Measurements from ENCODE around the gene TMEM179B. TPM values are rescaled to one million over a fixed set of nuclear protein-coding genes. Genes with fewer than 3 reads are reported as not detected.

Gene TMEM179B
- total and polyA plus RNA-seq, 9 of the 15 experiments (the other 6 are each of a cell fraction or from before 2014, with no cell fraction given), result 27.7 to 105 (median 37.0) TPM

DNA sequence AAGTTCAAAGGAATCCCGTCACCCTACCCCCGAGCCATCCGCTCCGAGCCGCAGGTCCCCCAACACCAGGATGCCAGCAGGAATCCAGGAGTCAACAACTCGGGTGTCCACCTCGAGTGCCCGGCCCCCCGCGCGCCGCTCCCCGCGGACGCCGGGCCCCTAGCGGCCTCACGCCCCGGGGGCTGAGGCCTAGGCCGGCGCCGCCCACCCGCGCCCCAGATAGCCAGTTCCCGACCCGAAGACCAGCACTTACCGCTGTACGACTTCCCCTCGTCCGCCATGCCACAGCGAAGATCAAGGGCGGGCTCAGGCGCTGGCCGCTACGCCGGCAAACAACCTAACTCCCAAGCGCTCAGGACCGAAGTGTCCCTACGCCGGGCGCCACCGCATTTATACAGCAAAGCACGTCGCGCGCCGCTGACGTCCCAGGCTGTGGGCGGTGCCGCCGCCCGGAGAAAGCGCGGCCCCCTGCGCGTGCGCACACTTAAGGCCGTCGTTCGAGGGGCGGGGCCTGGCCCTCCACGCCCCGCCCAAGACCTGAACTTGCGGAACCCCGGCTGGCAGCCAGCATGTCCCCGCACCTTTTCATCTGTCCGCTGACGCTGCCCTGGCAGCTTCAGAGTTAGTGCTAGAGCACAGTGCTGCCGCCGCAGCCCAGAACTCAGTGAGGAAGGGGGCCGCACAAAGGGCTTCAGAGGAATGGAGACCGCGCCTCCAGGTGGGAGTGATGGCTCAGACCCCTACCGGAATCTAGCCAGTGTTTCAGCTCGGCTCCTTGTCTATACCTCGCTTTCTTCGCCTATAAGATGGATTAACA lies 18.1 kb downstream of the TMEM179B start, which contains the start of gene NXF1 (continued):
- TF ChIP-seq FOSL1 (tag; conservative IDR thresholded peaks at IDR 0.05) (0 out of 2 replicates have a peak, but pooled peaks have one; percentile 16), NR4A1 (CRISPR knock-in tag; IDR thresholded peaks at IDR 0.05) (no peak), NR4A1 (tag; IDR thresholded peaks at IDR 0.05) (0 out of 2 replicates have a peak, but pooled peaks have one; percentile 23), ZNF79 (CRISPR knock-in tag; IDR thresholded peaks at IDR 0.05; ENCODE audit: low read depth) (no peak), BCOR (IDR thresholded peaks at IDR 0.05) (no peak), XRCC3 (IDR thresholded peaks at IDR 0.05) (no peak), SRSF1 (IDR thresholded peaks at IDR 0.05; ENCODE audit: low read depth, low read length) (peak; percentile 83; the same call in 1 of the 2 replicates), PHF8 (IDR thresholded peaks at IDR 0.05; ENCODE audit: borderline replicate concordance, low read length) (peak; percentile 100), RCOR1 (IDR thresholded peaks at IDR 0.05; ENCODE audit: borderline replicate concordance in 1 of 2, low read depth in 2 of 2, low read length in 2 of 2) (no peak), NFE2 (IDR thresholded peaks at IDR 0.05; ENCODE audit: low read depth) (no peak), ZNF696 (CRISPR knock-in tag; conservative IDR thresholded peaks at IDR 0.05) (no peak), SIN3B (IDR thresholded peaks at IDR 0.05; ENCODE audit: low read depth) (peak; percentile 84), HNRNPL (IDR thresholded peaks at IDR 0.05; ENCODE audit: low read depth, low read length) (peak; percentile 79; the same call in 1 of the 2 replicates), MAZ (CRISPR knock-in tag; conservative IDR thresholded peaks at IDR 0.05 in 1 of 2, IDR thresholded peaks at IDR 0.05 in 1 of 2) (peak; percentile 89 to 94)
- TF ChIP-seq, protein P1, sequence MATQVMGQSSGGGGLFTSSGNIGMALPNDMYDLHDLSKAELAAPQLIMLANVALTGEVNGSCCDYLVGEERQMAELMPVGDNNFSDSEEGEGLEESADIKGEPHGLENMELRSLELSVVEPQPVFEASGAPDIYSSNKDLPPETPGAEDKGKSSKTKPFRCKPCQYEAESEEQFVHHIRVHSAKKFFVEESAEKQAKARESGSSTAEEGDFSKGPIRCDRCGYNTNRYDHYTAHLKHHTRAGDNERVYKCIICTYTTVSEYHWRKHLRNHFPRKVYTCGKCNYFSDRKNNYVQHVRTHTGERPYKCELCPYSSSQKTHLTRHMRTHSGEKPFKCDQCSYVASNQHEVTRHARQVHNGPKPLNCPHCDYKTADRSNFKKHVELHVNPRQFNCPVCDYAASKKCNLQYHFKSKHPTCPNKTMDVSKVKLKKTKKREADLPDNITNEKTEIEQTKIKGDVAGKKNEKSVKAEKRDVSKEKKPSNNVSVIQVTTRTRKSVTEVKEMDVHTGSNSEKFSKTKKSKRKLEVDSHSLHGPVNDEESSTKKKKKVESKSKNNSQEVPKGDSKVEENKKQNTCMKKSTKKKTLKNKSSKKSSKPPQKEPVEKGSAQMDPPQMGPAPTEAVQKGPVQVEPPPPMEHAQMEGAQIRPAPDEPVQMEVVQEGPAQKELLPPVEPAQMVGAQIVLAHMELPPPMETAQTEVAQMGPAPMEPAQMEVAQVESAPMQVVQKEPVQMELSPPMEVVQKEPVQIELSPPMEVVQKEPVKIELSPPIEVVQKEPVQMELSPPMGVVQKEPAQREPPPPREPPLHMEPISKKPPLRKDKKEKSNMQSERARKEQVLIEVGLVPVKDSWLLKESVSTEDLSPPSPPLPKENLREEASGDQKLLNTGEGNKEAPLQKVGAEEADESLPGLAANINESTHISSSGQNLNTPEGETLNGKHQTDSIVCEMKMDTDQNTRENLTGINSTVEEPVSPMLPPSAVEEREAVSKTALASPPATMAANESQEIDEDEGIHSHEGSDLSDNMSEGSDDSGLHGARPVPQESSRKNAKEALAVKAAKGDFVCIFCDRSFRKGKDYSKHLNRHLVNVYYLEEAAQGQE (IDR thresholded peaks at IDR 0.05; ENCODE audit: borderline replicate concordance), result no peak; the same call in 1 of the 2 replicates
- TF ChIP-seq, protein P1 (CRISPR knock-in tag; IDR thresholded peaks at IDR 0.05; ENCODE audit: low read depth), result peak; percentile 86
- TF ChIP-seq, protein P2, sequence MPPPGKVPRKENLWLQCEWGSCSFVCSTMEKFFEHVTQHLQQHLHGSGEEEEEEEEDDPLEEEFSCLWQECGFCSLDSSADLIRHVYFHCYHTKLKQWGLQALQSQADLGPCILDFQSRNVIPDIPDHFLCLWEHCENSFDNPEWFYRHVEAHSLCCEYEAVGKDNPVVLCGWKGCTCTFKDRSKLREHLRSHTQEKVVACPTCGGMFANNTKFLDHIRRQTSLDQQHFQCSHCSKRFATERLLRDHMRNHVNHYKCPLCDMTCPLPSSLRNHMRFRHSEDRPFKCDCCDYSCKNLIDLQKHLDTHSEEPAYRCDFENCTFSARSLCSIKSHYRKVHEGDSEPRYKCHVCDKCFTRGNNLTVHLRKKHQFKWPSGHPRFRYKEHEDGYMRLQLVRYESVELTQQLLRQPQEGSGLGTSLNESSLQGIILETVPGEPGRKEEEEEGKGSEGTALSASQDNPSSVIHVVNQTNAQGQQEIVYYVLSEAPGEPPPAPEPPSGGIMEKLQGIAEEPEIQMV (tag; conservative IDR thresholded peaks at IDR 0.05; ENCODE audit: low read depth), result no peak
